Measurements from ENCODE around the gene FAM20B.

FAM20B gene

DNA sequence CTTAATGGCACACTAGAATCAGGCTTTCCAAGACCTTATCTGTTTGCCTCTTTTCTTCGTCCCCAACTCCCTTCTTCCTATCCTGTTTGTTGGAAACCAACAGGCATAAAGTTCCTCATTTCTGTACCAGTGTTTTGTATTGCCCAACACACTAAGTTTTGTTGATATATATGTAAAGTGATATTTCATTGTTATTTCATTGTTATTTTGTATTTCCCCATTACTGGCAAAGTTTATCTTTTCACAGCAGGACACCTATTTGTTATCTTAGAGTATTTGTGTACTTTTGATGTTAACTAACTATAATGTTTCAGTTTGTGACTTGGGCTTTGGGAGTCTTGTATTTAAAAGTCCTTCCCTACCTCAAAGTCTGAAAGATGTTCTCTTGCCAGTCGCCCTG lies 27.1 kb downstream of the FAM20B start:
- TF ChIP-seq, protein P1, sequence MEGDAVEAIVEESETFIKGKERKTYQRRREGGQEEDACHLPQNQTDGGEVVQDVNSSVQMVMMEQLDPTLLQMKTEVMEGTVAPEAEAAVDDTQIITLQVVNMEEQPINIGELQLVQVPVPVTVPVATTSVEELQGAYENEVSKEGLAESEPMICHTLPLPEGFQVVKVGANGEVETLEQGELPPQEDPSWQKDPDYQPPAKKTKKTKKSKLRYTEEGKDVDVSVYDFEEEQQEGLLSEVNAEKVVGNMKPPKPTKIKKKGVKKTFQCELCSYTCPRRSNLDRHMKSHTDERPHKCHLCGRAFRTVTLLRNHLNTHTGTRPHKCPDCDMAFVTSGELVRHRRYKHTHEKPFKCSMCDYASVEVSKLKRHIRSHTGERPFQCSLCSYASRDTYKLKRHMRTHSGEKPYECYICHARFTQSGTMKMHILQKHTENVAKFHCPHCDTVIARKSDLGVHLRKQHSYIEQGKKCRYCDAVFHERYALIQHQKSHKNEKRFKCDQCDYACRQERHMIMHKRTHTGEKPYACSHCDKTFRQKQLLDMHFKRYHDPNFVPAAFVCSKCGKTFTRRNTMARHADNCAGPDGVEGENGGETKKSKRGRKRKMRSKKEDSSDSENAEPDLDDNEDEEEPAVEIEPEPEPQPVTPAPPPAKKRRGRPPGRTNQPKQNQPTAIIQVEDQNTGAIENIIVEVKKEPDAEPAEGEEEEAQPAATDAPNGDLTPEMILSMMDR (IDR thresholded peaks at IDR 0.05; ENCODE audit: insufficient read depth, low read length, poor library complexity, severe bottlenecking), result no peak
- H3K4me3 ChIP-seq (replicated peaks; ENCODE audit: low read depth, low read length), result no peak overlapping the region
- H3K27me3 ChIP-seq (replicated peaks; ENCODE audit: control insufficient read depth, insufficient read depth, low read length), result no peaks in the 10 kb centered on the region
- H3K36me3 ChIP-seq (ENCODE audit: control insufficient read depth, insufficient read depth, low read length), result no peaks in the 10 kb centered on the region; the same call in 1 of the 2 replicates
- DNase-seq (ENCODE audit: extremely low read depth, insufficient read length), result no peak

DNA sequence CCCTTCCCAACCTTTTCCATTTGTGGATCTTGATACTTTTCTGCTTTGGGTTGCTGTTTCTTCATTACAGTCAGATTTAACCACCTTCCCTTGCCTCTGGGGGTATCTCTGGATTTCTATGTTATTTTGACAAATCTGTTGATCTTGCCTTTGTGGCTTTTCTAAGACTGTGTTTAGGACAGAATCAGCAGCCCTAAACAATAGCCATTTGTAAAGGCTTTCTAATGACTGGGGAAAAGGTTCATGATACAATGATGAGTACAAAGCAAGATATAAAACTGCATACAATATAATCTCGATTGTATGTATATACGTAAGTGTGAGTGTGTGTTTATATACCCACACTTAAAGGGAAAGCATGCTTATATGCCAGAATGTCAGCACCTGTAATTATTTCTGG lies 27.8 kb downstream of the FAM20B start:
- Histone ChIP-seq H3K36me3 (ENCODE audit: control insufficient read depth, insufficient read depth, low read length) (no peaks in the 10 kb centered on the region; the same call in 1 of the 2 replicates), H3K4me3 (replicated peaks; ENCODE audit: low read depth, low read length) (no peak overlapping the region), H3K27me3 (replicated peaks; ENCODE audit: control insufficient read depth, insufficient read depth, low read length) (no peaks in the 10 kb centered on the region)
- no peak for DNase-seq (ENCODE audit: extremely low read depth, insufficient read length)
- TF ChIP-seq, protein P1 (IDR thresholded peaks at IDR 0.05; ENCODE audit: insufficient read depth, low read length, poor library complexity, severe bottlenecking), result no peak

DNA sequence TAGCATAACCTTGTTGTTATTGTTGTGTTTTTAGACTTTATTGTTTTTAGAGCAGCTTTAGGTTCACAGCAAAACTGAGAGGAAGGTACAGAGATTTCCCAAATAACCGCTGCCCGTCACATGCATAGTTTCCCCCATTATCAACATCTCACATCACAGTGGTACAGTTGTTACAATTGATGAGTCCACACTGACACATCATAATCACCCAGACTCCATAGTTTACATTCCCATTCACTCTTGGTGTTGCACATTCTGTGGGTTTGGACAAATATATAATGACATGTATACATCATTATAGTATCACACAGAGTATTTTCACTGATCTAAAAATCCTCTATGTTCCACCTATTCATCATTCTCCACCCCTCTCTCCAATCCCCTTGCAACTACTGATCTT lies 30.2 kb downstream of the FAM20B start:
- TF ChIP-seq, protein P1 (IDR thresholded peaks at IDR 0.05; ENCODE audit: insufficient read depth, low read length, poor library complexity, severe bottlenecking), result no peak
- Histone ChIP-seq H3K27me3 (replicated peaks; ENCODE audit: control insufficient read depth, insufficient read depth, low read length) (no peaks in the 10 kb centered on the region), H3K36me3 (ENCODE audit: control insufficient read depth, insufficient read depth, low read length) (no peaks in the 10 kb centered on the region; the same call in 1 of the 2 replicates), H3K4me3 (replicated peaks; ENCODE audit: low read depth, low read length) (no peak overlapping the region)
- DNase-seq (ENCODE audit: extremely low read depth, insufficient read length), result no peak

DNA sequence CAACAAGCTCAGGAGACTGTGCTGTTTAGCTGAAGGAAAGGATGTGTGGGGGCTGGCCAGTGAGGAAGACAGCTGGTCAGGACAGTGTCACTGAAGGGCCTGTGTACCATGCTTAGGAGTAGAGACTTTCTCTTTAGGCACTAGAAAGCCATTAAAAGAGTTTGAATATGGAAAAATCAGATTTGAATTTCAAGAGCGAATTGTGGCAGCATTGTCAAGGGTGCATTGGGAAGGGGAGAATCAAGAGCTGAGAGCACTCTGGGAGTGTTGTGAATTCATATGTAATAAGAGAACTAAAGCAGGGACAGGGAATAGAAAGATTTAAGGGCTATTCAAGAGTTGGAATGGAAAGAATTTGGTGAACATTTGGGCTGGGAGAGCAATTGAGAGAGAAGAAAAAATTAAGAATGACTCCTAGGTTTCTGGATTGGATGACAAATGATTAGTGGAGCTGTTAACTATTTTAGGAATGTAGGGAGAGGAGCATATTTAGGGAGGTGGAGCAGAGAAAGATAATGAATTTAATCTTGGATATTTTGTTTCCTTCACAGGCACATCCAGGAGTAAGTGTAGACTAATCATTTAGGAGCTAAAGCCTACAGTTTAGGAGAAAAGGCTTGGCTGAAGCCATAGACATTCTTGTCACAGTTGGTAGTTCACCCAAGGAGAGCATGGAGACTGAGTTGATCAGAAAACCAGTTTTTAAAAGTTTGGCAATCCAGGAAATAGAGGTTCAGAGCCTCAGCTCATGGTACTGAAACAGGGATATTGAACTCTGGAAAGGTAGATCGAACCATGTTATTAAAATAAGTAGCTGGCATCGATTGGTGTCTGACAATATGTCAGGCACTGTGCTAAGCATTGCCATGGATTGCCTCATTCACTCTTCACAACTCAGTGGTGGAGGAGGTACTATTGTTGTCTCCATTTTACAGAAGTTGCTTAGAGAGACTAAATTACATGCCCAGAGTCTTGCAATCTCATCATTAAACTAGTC lies 33.1 kb downstream of the FAM20B start:
- no peaks in the 10 kb centered on the region for H3K36me3 ChIP-seq (ENCODE audit: control insufficient read depth, insufficient read depth, low read length)
- DNase-seq (ENCODE audit: extremely low read depth, insufficient read length), result no peak
- H3K27me3 ChIP-seq (replicated peaks; ENCODE audit: control insufficient read depth, insufficient read depth, low read length), result no peaks in the 10 kb centered on the region
- TF ChIP-seq, protein P1 (IDR thresholded peaks at IDR 0.05; ENCODE audit: insufficient read depth, low read length, poor library complexity, severe bottlenecking), result no peak
- H3K4me3 ChIP-seq (replicated peaks; ENCODE audit: low read depth, low read length), result no peak overlapping the region

DNA sequence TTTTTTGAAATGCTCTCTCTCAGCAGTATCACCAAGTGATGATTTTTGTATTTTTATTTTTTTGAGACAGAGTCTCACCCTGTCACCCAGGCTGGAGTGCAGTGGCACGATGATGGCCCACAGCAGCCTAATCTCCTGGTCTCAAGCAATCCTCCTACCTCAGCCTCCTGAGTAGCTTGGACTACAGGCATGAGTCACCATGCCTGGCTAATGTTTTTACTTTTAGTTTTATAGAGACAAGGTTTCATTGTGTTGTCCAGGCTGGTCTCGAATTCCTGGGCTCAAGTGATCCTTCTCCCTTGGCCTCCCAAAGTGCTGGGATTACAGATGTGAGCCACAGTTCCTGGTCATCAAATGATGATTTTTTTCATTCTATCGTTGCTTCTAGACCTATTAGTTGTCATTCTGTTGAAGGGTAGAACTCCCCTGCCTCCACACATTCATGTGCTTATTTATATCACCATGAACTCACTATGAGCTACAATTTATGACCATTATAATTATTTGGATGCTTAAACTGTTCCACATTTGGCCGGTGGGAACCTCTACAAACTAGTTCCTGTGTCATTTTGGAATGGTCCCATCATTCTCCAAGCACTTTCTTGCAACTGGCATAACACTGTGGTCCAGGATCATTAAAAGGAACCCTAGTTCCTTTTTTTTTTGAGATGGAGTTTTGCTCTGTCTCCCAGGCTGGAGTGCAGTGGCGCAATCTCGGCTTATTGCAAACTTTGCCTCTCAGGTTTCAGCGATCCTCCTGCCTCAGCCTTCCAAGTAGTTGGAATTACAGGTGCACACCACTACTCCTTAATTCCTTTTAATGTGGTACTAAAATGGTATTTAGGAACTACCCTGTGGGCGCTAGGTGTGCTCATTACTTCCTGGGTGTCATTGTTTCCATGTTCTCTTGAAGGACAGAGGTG lies 35.9 kb downstream of the FAM20B start:
- Histone ChIP-seq H3K36me3 (ENCODE audit: control insufficient read depth, insufficient read depth, low read length) (peaks cover 2% of the 10 kb centered on the region), H3K27me3 (replicated peaks; ENCODE audit: control insufficient read depth, insufficient read depth, low read length) (no peaks in the 10 kb centered on the region), H3K4me3 (replicated peaks; ENCODE audit: low read depth, low read length) (no peak overlapping the region)
- no peak for DNase-seq (ENCODE audit: extremely low read depth, insufficient read length)
- TF ChIP-seq, protein P1 (IDR thresholded peaks at IDR 0.05; ENCODE audit: insufficient read depth, low read length, poor library complexity, severe bottlenecking), result no peak
